AG04450 (cell line): ENCODE results near the gene NDUFAF5. TPM values are rescaled to one million over a fixed set of nuclear protein-coding genes. Genes with fewer than 3 reads are reported as not detected.
"Not testable (repeated sequence)": the region's sequence is repeated elsewhere in the genome, so short reads cannot be mapped to it uniquely, and the experiment has no call there.

Experiments
- CTCF ChIA-PET: fragments of 300-600, 350-600 bp; formaldehyde crosslinking; extraction: SDS; loops from one replicate; lab custom pipeline; 2022; ENCODE audit warnings: antibody characterized with exemption, inconsistent platforms; lab: Charles Lee
- POLR2A ChIA-PET: fragments of 350-600 bp; formaldehyde crosslinking; extraction: SDS; loops from one replicate; lab custom pipeline; 2021; ENCODE audit warnings: antibody characterized with exemption, inconsistent platforms; lab: Yijun Ruan, JAX
- DNase-seq: peaks from one replicate; pipeline ENCODE4 v3.0.0-alpha.2; 2011; ENCODE audit warnings: low read depth, low spot score
- H3K27ac ChIP-seq: one replicate; pipeline ENCODE4 v1.5.1; 2012; ENCODE audit warnings: low read depth, low read length, control low read depth
- H3K27me3 ChIP-seq: one replicate; pipeline ENCODE4 v1.6.0; 2012; ENCODE audit warnings: low read length; ENCODE audit not compliant: control insufficient read depth, insufficient read depth
- H3K4me3 ChIP-seq: 2 replicates; pipeline ENCODE4 v1.5.1; 2011; ENCODE audit warnings: mild to moderate bottlenecking, low read depth, low read length, control low read depth
- H3K9me3 ChIP-seq: 2 replicates; pipeline ENCODE4 v1.5.1; 2012; ENCODE audit warnings: low read length; ENCODE audit not compliant: control insufficient read depth, insufficient read depth
- polyA plus RNA-seq: library from polyadenylated mRNA; depleted of rRNA; stranded (reverse); fragments of >200 nt; gene quantifications from 2 replicates; pipeline ENCODE4 v1.2.3, GENCODE V29; 2011
- TF ChIP-seq, protein P1 (sequence below): IDR thresholded peaks from 2 replicates; pipeline ENCODE4 v1.5.1; 2011; ENCODE audit warnings: low read depth, low read length, control low read depth, inconsistent platforms

Gene NDUFAF5
- polyA plus RNA-seq, 1 experiment: 24.1 TPM

DNA sequence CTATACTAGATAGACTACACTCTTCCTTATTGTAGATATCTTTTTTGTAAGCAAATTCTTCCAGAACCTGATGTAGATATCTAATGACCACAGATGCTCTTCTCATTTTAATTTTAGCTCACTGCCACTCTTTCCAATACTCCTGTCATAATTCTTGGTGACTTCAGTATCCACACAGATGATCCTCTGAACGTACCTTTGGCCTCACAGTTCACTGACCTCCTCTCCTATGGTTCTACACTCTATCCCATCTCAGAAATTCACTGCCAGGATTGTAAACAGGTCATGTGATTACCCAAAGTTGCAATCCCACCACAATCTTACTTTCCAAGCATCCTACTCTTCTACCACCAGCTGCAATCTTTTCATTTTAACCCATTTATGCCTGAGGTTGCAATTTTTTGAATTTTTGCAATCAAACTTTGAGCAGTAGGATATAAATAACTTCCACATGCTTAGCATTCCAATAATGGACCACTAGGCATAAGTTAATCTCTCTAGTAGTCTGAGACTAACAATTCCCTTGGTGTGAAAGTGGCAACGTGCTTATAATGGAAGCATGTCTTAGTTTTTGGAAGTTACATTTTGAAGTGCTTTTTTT is 31.3 kb upstream of the NDUFAF5 start:
- TF ChIP-seq, protein P1, sequence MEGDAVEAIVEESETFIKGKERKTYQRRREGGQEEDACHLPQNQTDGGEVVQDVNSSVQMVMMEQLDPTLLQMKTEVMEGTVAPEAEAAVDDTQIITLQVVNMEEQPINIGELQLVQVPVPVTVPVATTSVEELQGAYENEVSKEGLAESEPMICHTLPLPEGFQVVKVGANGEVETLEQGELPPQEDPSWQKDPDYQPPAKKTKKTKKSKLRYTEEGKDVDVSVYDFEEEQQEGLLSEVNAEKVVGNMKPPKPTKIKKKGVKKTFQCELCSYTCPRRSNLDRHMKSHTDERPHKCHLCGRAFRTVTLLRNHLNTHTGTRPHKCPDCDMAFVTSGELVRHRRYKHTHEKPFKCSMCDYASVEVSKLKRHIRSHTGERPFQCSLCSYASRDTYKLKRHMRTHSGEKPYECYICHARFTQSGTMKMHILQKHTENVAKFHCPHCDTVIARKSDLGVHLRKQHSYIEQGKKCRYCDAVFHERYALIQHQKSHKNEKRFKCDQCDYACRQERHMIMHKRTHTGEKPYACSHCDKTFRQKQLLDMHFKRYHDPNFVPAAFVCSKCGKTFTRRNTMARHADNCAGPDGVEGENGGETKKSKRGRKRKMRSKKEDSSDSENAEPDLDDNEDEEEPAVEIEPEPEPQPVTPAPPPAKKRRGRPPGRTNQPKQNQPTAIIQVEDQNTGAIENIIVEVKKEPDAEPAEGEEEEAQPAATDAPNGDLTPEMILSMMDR: no peak
- Histone ChIP-seq H3K4me3 (no peak overlapping the region), H3K27ac (no peak overlapping the region), H3K27me3 (no peaks in the 10 kb centered on the region), H3K9me3 (no peaks in the 10 kb centered on the region)
- DNase-seq: no peak
- ChIA-PET POLR2A (no interaction called here), CTCF (interaction anchor here (0.6 to 4.5 kb wide), 4 partner anchors 18 to 634 kb away, joined by 4 to 23 read pairs (median 8); no protein-coding TSS in a partner anchor)

DNA sequence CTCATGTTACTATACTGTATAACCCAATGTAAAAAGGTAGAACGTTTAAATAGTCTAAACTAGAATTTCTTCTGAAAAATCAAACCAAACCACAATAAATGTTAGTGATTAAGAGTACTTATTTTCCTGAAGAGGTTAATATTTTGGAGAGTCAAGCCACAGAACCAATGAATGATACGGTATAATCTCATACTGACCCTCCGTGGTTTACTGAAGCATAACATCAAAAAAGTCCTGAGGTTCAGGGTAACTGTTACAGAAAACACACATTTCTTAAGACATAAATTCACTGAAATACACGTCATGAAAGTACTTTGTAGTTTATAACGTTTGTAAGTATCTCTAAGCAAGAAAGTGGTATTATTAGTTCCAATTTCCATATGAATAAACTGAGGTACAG is 29.0 kb upstream of the NDUFAF5 start:
- CTCF ChIA-PET: interaction anchor here (2.1 to 4.5 kb wide), 4 partner anchors 16 to 431 kb away, joined by 6 to 23 read pairs (median 17); no protein-coding TSS in a partner anchor
- POLR2A ChIA-PET: no interaction called here
- Histone ChIP-seq H3K27me3 (no peaks in the 10 kb centered on the region), H3K9me3 (no peaks in the 10 kb centered on the region), H3K4me3 (no peak overlapping the region), H3K27ac (no peak overlapping the region)
- TF ChIP-seq, protein P1: no peak
- DNase-seq: no peak

DNA sequence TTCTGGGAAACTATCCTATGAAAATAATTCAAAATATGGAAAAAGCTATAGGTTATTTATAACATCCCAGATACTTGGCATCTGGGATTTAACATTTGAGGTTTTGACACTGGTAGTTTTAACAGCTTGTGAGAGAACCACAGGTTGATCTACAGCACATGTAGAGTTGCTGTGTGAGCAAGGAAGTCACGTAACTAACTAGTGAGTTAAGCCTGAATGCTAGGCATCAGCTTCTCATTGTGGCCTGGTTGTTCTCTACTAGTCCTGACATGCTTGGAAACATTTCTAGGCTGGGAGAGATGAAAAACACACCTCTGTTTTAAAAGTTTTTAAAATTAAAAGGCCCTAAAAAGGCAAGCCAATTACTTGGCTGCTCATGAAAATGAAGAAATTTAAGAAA is 28.3 kb upstream of the NDUFAF5 start:
- ChIA-PET CTCF (interaction anchor here (0.5 to 3.8 kb wide), 6 partner anchors 16 to 787 kb away, joined by 3 to 18 read pairs (median 6); no protein-coding TSS in a partner anchor), POLR2A (no interaction called here)
- no peak overlapping the region for H3K4me3 ChIP-seq
- no peaks in the 10 kb centered on the region for H3K27me3 ChIP-seq
- TF ChIP-seq, protein P1: no peak
- no peaks in the 10 kb centered on the region for H3K9me3 ChIP-seq
- no peak for DNase-seq
- H3K27ac ChIP-seq: no peak overlapping the region

DNA sequence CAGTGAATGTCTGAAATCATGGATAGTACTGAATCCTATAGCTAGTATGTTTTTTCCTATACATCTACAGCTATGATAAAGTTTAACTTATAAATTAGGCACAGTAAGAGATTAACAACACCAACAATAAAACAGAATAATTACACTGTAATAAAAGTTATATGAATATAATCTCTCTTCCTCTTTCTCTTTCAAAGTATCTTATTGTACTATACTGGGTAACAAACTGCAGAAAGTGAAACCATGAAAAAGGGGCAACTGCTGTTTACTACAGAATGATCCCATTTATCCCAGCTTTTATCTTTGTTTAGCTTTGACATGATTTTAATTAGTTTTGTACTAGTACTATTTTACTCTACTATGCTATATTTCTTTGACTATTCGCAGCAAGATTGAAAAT is 25.9 kb upstream of the NDUFAF5 start:
- Histone ChIP-seq H3K27me3 (no peaks in the 10 kb centered on the region), H3K4me3 (no peak overlapping the region), H3K27ac (no peak overlapping the region), H3K9me3 (no peaks in the 10 kb centered on the region)
- ChIA-PET CTCF (interaction anchor here (3.8 kb wide), 1 partner anchor 212 kb away, joined by 18 read pairs; no protein-coding TSS in a partner anchor), POLR2A (no interaction called here)
- no peak for DNase-seq
- TF ChIP-seq, protein P1: no peak

DNA sequence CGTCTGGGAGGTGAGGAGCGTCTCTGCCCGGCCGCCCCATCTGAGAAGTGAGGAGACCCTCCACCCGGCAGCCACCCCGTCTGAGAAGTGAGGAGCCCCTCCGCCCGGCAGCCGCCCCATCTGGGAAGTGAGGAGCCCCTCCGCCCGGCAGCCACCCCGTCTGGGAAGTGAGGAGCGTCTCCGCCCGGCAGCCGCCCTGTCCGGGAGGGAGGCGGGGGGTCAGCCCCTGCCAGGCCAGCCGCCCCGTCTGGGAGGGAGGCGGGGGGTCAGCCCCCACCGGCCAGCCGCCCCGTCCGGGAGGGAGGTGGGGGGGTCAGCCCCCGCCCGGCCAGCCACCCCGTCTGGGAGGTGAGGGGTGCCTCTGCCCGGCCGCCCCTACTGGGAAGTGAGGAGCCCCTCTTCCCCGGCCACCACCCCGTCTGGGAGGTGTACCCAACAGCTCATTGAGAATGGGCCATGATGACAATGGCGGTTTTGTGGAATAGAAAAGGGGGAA is 24.3 kb upstream of the NDUFAF5 start:
- POLR2A ChIA-PET, H3K27me3 ChIP-seq, H3K9me3 ChIP-seq, DNase-seq, H3K4me3 ChIP-seq, H3K27ac ChIP-seq: not testable (repeated sequence)
- CTCF ChIA-PET: interaction anchor here (3.8 kb wide), 1 partner anchor 11 kb away, joined by 43 read pairs; no protein-coding TSS in a partner anchor
